Cardiac muscle cell (in vitro differentiated cells and primary cell): ENCODE measurements around the gene PDPN. TPM values are rescaled to one million over a fixed set of nuclear protein-coding genes. Genes with fewer than 3 reads are reported as not detected.
A peak's percentile ranks its signal among the peaks of the same experiment; 100 is the strongest.

Experiments used
- DNase-seq, 2 donors: peaks; one replicate each; pipeline versions ENCODE4 v3.0.0 to v3.0.0-alpha.2; 2010 to 2017; ENCODE audit warnings: low read depth in 1 of 2, low spot score in 1 of 2
- H3K27ac ChIP-seq: fragments of 200-600 bp; sonication (generic); 2 replicates; pipeline ENCODE4 v1.5.1; 2016
- H3K27me3 ChIP-seq: fragments of 200-600 bp; sonication (generic); 2 replicates; pipeline ENCODE4 v1.6.0; 2016; ENCODE audit warnings: control low read depth
- H3K36me3 ChIP-seq: fragments of 200-600 bp; sonication (generic); 2 replicates; pipeline ENCODE4 v1.5.1; 2016; ENCODE audit warnings: control low read depth
- H3K4me1 ChIP-seq: fragments of 200-600 bp; sonication (generic); 2 replicates; pipeline ENCODE4 v1.8.1; 2017; ENCODE audit warnings: low read depth, mild to moderate bottlenecking, mixed run types
- H3K4me3 ChIP-seq: fragments of 200-600 bp; sonication (generic); 2 replicates; pipeline ENCODE4 v1.5.1; 2016; ENCODE audit warnings: mild to moderate bottlenecking
- H3K9me3 ChIP-seq: fragments of 200-600 bp; sonication (generic); 2 replicates; pipeline ENCODE4 v1.5.1; 2017; ENCODE audit warnings: low read depth, mild to moderate bottlenecking, control low read depth
- polyA plus RNA-seq: library from polyadenylated mRNA; unstranded; fragments of >200 nt; fragmentation: Nextera tagmentation; extraction: Ambion mirVana; gene quantifications from 2 replicates; pipeline ENCODE4 v1.2.1, GENCODE V29; 2016
- total RNA-seq: library from RNA; depleted of rRNA; stranded (reverse); fragments of >200 nt; gene quantifications from 2 replicates; pipeline ENCODE4 v1.2.3, GENCODE V29; 2016
- TF ChIP-seq, protein P1 (sequence below): IDR thresholded peaks from 2 replicates; pipeline ENCODE4 v1.5.1; 2012; ENCODE audit warnings: low read depth, mild to moderate bottlenecking, low read length

PDPN gene
- total and polyA plus RNA-seq, 2 experiments from 2014 or later, result 13.0 to 22.8 TPM

DNA sequence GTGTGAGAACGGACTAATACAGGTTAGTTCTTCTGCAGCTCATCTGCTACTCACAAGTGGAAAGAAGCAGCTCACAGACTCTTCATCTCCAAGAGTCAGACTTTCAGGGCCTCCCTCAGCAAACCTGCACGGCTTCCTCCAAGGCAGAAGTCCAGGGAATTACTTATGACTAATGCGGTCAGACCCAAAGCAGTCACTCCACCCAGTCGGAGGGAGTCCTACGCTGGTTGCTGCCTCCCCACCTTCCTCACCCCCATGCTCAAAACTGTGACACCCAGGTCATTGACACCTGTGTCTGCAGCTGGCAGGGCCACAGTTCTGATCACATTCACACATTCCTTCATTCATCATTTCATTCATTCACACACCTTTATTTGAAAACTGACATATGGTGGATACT is 77.9 kb downstream of the PDPN start:
- Histone ChIP-seq H3K4me3 (no peak overlapping the region), H3K36me3 (no peaks in the 10 kb centered on the region), H3K27ac (no peak overlapping the region), H3K9me3 (no peaks in the 10 kb centered on the region), H3K4me1 (no peaks in the 10 kb centered on the region), H3K27me3 (no peaks in the 10 kb centered on the region)
- TF ChIP-seq, protein P1, sequence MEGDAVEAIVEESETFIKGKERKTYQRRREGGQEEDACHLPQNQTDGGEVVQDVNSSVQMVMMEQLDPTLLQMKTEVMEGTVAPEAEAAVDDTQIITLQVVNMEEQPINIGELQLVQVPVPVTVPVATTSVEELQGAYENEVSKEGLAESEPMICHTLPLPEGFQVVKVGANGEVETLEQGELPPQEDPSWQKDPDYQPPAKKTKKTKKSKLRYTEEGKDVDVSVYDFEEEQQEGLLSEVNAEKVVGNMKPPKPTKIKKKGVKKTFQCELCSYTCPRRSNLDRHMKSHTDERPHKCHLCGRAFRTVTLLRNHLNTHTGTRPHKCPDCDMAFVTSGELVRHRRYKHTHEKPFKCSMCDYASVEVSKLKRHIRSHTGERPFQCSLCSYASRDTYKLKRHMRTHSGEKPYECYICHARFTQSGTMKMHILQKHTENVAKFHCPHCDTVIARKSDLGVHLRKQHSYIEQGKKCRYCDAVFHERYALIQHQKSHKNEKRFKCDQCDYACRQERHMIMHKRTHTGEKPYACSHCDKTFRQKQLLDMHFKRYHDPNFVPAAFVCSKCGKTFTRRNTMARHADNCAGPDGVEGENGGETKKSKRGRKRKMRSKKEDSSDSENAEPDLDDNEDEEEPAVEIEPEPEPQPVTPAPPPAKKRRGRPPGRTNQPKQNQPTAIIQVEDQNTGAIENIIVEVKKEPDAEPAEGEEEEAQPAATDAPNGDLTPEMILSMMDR, result no peak
- peak in 1 of 2 donors; percentile 21 for DNase-seq

DNA sequence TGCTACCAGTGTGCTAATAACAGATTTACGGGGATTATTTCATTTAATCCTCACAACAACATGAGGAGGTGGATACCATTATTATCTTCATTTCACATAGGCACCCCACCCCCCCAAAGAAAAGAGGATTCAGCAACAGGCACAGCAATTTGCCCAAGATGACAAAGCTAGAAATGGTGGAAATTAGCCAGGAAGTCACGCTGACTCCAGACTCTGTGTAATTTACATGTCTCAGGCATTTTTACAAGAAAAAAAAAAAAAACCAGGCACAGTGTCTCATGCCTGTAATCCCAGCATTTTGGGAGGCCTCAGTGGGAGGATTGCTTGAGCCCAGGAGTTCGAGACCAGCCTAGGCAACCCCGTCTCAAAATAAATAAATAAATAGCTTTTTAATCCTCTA is 78.9 kb downstream of the PDPN start:
- no peaks in the 10 kb centered on the region for H3K36me3 ChIP-seq
- TF ChIP-seq, protein P1, result no peak

GRCh38 chr1:13663969-13664368 is 80.3 kb downstream of the PDPN start:
- no peak overlapping the region for H3K4me3 ChIP-seq
- no peaks in the 10 kb centered on the region for H3K4me1 ChIP-seq
- TF ChIP-seq, protein P1, result no peak
- H3K27ac ChIP-seq, result no peak overlapping the region
- no peaks in the 10 kb centered on the region for H3K36me3 ChIP-seq
- no peaks in the 10 kb centered on the region for H3K9me3 ChIP-seq
- H3K27me3 ChIP-seq, result no peaks in the 10 kb centered on the region
- DNase-seq, result peak in 1 of 2 donors; percentile 19

More for the DNA sequence above, 78.9 kb downstream of the PDPN start:
- H3K9me3 ChIP-seq, result no peaks in the 10 kb centered on the region
- no peak overlapping the region for H3K4me3 ChIP-seq
- peak in 1 of 2 donors; percentile 55 for DNase-seq
- no peaks in the 10 kb centered on the region for H3K27me3 ChIP-seq
- H3K27ac ChIP-seq, result no peak overlapping the region
- no peaks in the 10 kb centered on the region for H3K4me1 ChIP-seq

DNA sequence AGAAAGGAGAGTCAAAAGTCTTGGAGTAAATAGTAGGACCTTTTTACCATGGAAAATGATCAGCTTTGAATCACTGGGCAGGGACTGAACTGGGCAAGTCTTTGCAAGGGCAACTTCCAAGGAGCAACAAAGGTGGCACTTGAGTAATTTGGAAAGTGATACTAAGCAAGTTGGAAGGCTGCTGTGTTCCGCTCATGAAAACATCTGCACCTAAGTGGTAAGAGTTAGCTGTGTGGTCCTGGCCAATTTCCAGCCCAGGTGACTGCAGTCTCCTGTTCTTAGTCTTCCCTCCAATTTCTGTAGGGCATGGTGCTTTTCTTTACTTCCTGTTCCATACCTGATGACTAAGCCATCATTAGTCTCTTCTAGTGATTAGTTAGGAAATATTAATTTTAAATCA is 80.8 kb downstream of the PDPN start:
- TF ChIP-seq, protein P1, result no peak
- no peaks in the 10 kb centered on the region for H3K9me3 ChIP-seq
- no peaks in the 10 kb centered on the region for H3K4me1 ChIP-seq
- no peaks in the 10 kb centered on the region for H3K36me3 ChIP-seq
- H3K27ac ChIP-seq, result no peak overlapping the region
- H3K27me3 ChIP-seq, result no peaks in the 10 kb centered on the region
- H3K4me3 ChIP-seq, result no peak overlapping the region
- no peak for DNase-seq

DNA sequence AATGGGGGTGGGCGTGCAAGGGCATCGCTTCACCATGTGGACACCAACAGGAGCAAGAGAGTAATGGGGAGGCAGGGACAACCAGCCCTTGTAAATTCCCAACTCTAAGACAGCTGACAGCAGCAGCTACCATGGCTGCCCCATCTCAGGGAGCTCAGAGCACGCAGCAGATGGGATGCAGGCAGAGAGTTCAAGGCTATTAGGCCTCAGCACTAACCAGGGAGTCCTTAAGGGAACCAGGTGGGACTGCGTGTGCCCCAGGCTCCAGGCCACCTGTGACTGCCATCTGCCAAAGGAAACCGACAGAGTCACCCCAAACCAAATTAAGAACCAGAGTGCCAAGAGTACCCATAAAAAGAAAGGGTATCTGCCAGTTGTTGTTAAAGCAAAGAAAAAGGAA is 82.7 kb downstream of the PDPN start:
- Histone ChIP-seq H3K9me3 (no peaks in the 10 kb centered on the region), H3K36me3 (no peaks in the 10 kb centered on the region), H3K27me3 (no peaks in the 10 kb centered on the region), H3K27ac (no peak overlapping the region), H3K4me3 (no peak overlapping the region), H3K4me1 (no peaks in the 10 kb centered on the region)
- DNase-seq, result no peak
- TF ChIP-seq, protein P1, result no peak

Other genes starting within 250 kb of the PDPN start
- gene PRAMEF14, start 236.7 kb upstream of the PDPN start, total RNA-seq, result not detected in 2 replicates
- gene PRAMEF14, start 236.7 kb upstream of the PDPN start, polyA plus RNA-seq, result not detected in 2 replicates
- not detected in 2 replicates for gene PRAMEF19, start 211.9 kb upstream of the PDPN start, total RNA-seq
- gene PRAMEF19, start 211.9 kb upstream of the PDPN start, polyA plus RNA-seq, result not detected in 2 replicates
- not detected in 2 replicates for gene PRAMEF17, start 194.2 kb upstream of the PDPN start, total RNA-seq
- not detected in 2 replicates for gene PRAMEF17, start 194.2 kb upstream of the PDPN start, polyA plus RNA-seq
- not detected in 2 replicates for gene PRAMEF20, start 173.4 kb upstream of the PDPN start, total RNA-seq
- not detected in 2 replicates for gene PRAMEF20, start 173.4 kb upstream of the PDPN start, polyA plus RNA-seq
- gene LRRC38, start 69.8 kb upstream of the PDPN start, total RNA-seq, result not detected in 2 replicates
- gene LRRC38, start 69.8 kb upstream of the PDPN start, polyA plus RNA-seq, result 0.42 TPM in 1 of 2 replicates, not detected in the other
- gene PRDM2, start 116.4 kb downstream of the PDPN start, total RNA-seq, result 11.9 and 26.0 TPM in 2 replicates
- gene PRDM2, start 116.4 kb downstream of the PDPN start, polyA plus RNA-seq, result 19.1 and 32.5 TPM in 2 replicates